GM21786 (cell line): ENCODE measurements around the gene ICAM4.

Experiments used
- ATAC-seq: cut with Tn5 transposase; IDR thresholded peaks from one replicate; pipeline ENCODE4 v1.9.1; 2021; ENCODE audit not compliant: unreplicated experiment

The ICAM4 gene

GRCh38 chr19:10290357-10290875, 3.7 kb downstream of the ICAM4 start:
- ATAC-seq = no peak

GRCh38 chr19:10290876-10291553, 4.3 kb downstream of the ICAM4 start:
- no peak for ATAC-seq

GRCh38 chr19:10291554-10292205, 4.9 kb downstream of the ICAM4 start:
- no peak for ATAC-seq

- ATAC-seq = peak; percentile 50
Observed at GRCh38 chr19:10292206-10292788, 5.5 kb downstream of the ICAM4 start.

- no peak for ATAC-seq
Observed at GRCh38 chr19:10292789-10293636, 6.3 kb downstream of the ICAM4 start.

DNA sequence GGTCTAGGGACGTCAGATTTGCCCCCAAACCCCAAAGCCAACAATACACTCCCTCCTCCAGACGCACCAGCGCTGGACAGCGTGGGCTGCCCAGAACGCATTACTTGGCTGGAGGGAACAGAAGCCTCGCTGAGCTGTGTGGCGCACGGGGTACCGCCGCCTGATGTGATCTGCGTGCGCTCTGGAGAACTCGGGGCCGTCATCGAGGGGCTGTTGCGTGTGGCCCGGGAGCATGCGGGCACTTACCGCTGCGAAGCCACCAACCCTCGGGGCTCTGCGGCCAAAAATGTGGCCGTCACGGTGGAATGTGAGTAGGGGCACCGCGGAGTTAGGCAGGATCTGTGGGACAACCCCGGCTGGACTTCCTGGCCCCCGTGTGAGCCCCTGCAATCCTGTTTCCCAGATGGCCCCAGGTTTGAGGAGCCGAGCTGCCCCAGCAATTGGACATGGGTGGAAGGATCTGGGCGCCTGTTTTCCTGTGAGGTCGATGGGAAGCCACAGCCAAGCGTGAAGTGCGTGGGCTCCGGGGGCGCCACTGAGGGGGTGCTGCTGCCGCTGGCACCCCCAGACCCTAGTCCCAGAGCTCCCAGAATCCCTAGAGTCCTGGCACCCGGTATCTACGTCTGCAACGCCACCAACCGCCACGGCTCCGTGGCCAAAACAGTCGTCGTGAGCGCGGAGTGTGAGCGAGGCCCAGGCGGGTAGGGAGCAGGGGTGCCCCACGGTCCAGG, 7.0 kb downstream of the ICAM4 start:
- ATAC-seq = no peak

DNA sequence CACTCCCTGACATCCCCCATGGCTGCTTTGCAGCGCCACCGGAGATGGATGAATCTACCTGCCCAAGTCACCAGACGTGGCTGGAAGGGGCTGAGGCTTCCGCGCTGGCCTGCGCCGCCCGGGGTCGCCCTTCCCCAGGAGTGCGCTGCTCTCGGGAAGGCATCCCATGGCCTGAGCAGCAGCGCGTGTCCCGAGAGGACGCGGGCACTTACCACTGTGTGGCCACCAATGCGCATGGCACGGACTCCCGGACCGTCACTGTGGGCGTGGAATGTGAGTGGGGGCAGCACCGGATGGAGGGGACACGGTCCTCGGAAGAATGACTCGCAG, 7.6 kb downstream of the ICAM4 start:
- no peak for ATAC-seq

- peak; percentile 46 for ATAC-seq
Observed at GRCh38 chr19:10295305-10295846, 8.6 kb downstream of the ICAM4 start.

DNA sequence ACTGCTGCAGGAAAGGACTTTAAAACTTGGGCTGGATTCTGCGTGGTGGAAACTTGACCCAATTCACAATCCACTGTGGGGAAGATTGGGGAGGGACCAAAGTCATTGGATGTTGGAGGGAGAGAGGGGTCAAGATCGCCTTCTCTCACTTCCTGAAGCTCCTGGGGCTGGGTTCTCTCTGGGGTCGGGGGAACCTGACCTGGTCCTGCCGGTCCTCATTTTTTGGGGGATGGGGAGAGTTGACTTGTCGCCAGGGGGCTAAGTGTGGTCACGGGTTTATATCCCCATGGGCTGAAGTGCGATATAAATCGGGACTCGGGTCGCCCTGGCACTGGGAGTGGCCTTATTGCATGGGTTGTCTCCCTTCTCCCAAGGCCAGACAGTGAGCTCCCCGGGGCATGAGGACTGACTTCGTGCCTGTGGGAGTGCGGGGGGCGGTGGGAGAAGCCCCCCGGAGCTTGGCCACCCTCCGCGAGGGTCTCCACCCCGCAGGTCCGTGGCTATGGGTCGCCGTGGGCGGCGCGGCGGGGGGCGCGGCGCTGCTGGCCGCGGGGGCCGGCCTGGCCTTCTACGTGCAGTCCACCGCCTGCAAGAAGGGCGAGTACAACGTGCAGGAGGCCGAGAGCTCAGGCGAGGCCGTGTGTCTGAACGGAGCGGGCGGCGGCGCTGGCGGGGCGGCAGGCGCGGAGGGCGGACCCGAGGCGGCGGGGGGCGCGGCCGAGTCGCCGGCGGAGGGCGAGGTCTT, 9.3 kb downstream of the ICAM4 start:
- no peak for ATAC-seq

GRCh38 chr19:10299545-10300458, 13.0 kb downstream of the ICAM4 start:
- no peak for ATAC-seq

DNA sequence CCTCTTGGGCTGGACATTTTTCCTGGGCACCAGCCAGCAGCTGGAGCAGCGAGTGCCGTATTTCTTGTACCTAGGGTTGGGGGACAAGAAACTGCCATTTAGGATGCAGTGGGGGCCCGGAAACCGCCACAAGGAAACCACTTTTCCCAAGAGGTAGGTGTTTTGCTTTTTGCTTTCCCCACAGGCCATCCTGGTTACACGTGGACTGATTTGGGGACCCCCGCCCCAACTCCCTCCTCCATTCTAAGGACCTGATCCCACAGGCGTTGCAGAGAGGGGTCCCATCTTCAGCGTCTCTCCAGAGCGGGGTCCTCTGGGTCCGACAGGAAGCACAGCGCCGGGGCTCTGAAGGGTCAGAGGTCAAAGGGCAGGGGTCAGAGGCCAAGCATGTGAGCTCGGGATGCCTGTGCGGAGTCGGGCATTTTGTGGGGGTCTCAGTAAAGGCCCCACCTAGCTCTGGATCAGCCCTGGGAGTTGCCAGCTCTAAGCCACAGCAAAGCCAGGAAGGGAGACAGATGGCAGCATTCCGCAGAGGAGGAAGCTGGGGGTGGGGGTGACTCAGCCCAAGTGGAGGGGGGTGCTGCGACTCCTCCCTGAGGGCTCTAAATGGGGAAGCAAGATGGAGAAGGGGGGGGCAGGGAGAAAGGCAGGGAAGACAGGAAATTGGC, 18.5 kb downstream of the ICAM4 start:
- no peak for ATAC-seq

DNA sequence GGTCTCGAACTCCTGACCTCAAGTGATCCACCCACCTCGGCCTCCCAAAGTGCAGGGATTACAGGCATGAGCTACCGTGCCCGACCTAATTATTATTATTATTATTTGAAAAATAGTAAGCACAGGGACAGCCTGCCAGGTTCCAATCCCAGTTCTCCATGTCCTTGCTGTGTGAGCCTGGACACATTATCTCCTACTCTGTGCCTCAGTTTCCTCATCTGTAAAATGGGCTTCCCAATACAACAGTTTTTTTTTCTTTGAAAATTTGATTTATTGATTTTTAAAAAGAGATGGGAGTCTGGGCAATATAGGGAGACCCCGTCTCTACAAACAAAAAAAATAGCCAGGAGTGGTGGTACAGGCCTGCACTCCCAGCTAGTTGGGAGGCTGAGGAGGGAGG, 19.6 kb downstream of the ICAM4 start:
- no peak for ATAC-seq

DNA sequence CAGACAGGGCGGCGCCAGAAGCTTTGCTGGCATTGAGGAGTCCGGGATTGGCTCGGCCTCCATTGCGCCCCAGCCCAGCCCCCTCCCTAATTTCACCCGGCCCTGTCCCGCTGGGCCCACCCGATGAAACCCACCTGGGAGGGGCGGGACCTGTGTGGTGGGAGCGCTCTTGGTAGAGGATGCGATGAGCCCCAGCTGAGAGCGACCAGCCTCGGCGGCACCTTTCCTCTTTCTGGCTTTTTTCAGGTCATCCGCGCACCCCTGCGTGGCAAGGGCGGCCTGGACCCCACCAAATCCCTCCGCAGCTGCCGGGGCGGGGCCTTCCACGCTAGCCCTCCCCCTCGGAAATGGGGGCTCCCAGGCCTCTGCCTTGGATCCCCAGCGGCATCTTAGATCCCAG, 22.7 kb downstream of the ICAM4 start, which contains the start of gene ZGLP1:
TSS of gene ZGLP1 (minus strand) at position 393 of the 400 bp plus-strand sequence.
- no peak for ATAC-seq

DNA sequence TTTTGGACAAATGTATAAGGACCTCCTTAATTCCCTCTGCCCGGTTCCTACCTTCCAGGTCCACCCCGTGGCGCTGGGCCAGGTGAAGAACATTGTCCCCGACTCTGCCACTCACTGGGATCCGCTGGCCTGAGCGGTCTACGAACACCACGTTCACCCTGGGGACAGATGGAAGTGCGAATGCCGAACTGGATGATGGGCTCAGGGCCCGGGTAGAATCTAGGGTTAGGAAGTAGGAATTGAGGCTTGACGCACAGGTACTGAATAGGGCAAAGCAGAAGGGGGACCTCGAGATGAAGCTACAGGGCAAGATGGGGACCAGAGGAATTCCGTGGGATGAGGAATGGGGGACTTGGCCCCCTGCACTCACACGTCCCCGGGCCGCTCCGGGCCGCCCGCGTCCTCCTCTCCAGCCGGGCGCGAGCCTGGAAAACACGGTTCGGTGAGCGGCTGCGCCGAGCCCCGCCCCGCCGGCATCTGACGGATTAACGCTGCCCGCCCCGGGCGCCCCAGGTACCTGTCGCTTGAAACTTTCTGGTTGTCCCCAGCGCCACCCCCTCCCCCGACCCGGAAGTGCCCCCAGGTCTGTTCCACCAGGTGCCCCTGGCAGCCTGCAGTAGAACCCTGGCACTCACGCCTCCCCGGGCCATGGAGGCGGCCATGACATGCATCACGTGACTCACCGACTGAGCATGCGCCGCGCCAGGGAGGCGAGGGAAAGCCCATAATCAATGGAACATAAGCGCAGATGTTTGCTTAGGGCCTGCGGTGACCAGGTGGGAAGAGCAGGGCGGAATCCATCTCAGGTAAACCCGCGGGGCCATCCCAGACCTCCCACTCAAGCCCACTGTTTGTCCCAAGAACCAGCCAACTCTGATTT, 28.8 kb downstream of the ICAM4 start, which contains the start of gene FDX2:
TSS of gene FDX2 (minus strand) at position 681 of the 880 bp plus-strand sequence. CDS start at position 662, 19 bp downstream.
- ATAC-seq = no peak

- no peak for ATAC-seq
Observed at GRCh38 chr19:10316229-10317044, 29.7 kb downstream of the ICAM4 start.
